Measurements from ENCODE around the gene TPGS1.
A peak's percentile ranks its signal among the peaks of the same experiment; 100 is the strongest.

Gene TPGS1

DNA sequence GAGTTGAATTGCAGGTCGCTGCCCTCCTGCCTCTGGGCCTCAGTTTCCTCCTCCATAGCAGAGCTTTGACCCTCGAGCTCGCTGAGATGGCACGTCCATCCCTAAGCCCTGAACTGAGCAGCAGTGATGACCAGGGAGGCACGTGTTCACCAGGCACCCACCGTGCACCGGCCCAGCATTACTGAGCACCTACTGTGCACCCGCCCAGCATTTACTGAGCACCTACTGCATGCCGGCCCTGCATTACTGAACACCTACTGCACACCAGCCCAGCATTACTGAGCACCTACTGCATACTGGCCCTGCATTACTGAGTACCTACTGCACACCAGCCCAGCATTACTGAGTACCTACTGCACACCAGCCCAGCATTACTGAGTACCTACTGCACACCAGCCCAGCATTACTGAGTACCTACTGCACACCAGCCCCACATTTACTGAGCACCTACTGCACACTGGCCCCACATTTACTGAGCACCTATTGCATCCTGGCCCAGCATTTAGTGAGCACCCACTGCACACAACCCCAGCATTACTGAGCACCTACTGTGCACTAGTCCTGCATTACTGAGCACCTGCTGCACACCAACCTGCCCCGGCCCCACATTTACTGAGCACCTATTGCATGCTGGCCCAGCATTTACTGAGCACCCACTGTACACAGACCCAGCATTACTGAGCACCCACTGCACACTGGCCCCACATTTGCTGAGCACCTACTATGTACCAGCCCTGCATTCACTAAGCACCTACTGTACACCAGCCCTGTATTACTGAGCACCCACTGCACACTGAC is 6.3 kb downstream of the TPGS1 start:
- H3K27ac ChIP-seq = no peak overlapping the region
- DNase-seq (ENCODE audit: low read depth, low spot score) = no peak

DNA sequence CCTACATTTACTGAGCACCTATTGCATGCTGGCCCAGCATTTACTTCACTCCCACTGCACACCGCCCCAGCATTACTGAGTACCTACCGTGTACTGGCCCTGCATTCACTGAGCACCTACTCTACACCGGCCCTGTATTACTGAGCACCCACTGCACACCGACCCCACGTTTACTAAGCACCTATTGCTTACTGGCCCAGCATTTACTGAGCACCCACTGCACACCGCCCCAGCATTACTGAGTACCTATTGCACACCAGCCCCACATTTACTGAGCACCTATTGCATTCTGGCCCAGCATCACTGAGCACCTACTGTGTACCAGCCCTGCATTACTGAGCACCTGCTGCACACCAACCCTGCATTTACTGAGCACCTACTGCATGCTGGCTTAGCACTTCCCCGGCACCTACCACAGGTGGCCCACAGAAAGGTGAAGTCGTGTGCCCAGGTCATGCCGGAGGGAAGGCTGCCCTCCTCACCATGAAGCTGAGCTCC is 6.9 kb downstream of the TPGS1 start:
- H3K27ac ChIP-seq = no peak overlapping the region
- no peak for DNase-seq (ENCODE audit: low read depth, low spot score)

DNA sequence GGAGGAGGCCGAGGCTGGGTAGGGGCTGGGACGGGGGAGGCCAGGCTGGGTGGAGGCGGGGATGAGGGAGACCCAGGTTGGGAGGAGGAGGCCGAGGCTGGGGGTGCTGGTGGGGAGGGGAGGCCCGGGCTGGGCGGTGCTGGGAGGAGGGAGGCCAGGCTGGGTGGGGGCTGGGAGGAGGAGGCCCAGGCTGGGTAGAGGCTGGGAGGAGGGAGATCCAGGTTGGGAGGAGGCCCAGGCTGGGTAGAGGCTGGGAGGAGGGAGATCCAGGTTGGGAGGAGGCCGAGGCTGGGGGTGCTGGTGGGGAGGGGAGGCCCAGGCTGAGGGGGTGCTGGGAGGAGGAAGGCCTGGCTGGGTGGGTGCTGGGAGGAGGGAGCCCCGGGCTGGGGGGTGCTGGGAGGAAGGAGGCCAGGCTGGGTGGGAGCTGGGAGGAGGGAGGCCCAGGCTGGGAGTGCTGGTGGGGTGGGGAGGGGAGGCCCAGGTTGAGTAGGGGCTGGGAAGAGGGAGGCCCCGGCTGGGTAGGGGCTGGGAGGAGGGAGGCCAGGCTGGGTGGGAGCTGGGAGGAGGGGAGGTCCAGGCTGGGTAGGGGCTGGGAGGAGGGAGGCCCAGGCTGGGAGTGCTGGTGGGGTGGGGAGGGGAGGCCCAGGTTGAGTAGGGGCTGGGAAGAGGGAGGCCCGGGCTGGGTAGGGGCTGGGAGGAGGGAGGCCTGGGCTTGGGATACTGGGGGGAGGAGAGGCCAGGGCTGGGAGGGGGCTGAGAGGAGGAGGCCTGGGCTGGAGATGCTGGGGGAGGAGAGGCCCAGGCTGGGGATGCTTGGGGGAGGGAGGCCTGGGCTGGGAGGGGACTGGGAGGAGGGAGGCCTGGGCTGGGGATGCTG is 10.7 kb downstream of the TPGS1 start:
- no peak for DNase-seq (ENCODE audit: low read depth, low spot score)
- no peak overlapping the region for H3K27ac ChIP-seq

GRCh38 chr19:518598-519231 is 11.4 kb downstream of the TPGS1 start:
- no peak overlapping the region for H3K27ac ChIP-seq
- DNase-seq (ENCODE audit: low read depth, low spot score) = no peak

GRCh38 chr19:519449-519865 is 12.2 kb downstream of the TPGS1 start:
- DNase-seq (ENCODE audit: low read depth, low spot score) = no peak
- no peak overlapping the region for H3K27ac ChIP-seq

- no peak overlapping the region for H3K27ac ChIP-seq
- no peak for DNase-seq (ENCODE audit: low read depth, low spot score)
Observed at GRCh38 chr19:522726-523125, 15.4 kb downstream of the TPGS1 start.

DNA sequence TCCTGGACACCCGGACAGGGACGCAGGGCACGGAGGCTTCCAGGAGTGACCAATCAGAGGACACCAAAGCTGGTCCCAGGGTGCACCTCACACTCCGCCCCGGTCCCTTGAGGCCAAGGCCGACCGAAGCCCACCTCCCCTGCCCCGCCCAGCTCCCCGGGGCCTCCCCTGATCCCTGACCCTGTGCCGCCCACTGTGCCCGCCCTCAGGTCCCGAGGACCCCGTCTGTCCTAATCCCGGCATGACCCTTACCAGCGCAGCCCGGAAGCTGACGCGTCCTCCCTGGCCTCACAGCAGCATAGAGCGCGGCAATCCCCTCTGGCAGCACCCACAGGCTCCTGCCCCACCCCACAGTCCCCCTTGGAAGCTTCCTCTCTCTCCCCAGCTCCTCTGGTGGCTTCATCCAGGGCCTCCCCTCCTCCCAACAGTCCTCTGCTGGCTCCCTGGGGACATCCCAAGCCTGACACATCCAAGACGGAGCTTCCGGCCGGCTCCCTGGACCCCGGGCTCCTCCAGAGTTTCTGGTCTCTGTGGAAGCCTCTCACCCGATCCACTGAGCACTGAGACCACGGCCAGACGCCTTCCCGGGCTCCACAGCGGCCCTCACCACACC is 16.9 kb downstream of the TPGS1 start:
- H3K27ac ChIP-seq = no peak overlapping the region
- DNase-seq (ENCODE audit: low read depth, low spot score) = no peak

- no peak for DNase-seq (ENCODE audit: low read depth, low spot score)
- H3K27ac ChIP-seq = no peak overlapping the region
Observed at GRCh38 chr19:525029-525428, 17.7 kb downstream of the TPGS1 start.

GRCh38 chr19:525857-526419 is 18.6 kb downstream of the TPGS1 start:
- no peak overlapping the region for H3K27ac ChIP-seq
- DNase-seq (ENCODE audit: low read depth, low spot score) = no peak

GRCh38 chr19:530134-531008 is 23.1 kb downstream of the TPGS1 start:
- H3K27ac ChIP-seq = peak overlapping the region; percentile 77
- no peak for DNase-seq (ENCODE audit: low read depth, low spot score)

- H3K27ac ChIP-seq = peak overlapping the region; percentile 77
- DNase-seq (ENCODE audit: low read depth, low spot score) = no peak
Observed at GRCh38 chr19:531009-531752, 23.9 kb downstream of the TPGS1 start.

- DNase-seq (ENCODE audit: low read depth, low spot score) = no peak
Observed at GRCh38 chr19:531753-532560, 24.7 kb downstream of the TPGS1 start, which contains the start of gene CDC34. Gene CDC34 (plus strand): TSS chr19:531760. CDS start chr19:531932, 172 bp downstream.

DNA sequence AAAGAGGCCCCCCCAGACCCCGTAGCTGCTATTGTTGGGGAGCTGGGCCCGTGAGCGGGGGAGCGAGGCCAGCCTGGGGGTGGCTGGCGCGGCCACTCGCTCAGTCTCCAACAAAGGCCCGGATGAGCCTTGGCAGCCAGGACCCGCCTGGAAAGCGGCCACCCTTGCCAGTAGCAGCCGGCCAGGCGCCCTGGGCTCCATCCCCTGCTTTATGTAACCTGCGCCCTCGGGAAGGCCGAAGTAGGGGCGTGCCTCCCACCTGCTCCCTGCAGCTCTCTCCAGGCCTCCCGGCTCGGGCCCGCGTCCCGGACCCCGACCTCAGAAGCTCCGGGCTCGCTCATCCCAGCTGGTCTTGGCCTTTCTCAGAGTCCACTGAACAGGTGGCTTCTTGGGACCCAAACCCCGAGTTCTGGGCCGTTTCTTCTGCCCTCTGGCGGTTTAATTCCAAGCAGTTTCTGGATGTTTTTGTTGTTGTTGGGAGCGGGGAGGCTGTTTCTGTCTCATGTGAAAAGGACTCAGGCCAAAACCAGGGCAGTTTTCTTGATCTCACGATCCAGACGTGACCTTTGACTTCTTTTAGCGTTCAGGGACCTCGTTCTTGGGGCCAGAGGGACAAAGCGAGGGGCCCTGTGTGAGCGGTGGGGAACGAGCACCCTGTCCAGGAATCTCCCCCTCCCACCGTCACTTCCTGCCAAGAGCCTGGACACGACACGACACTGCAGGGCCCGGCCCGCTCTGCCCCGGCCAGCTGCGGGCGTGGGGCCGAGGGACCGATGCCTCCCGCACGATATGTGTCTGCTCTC is 25.5 kb downstream of the TPGS1 start:
- DNase-seq (ENCODE audit: low read depth, low spot score) = no peak

More at GRCh38 chr19:531753-532560, 24.7 kb downstream of the TPGS1 start, which contains the start of gene CDC34:
- H3K27ac ChIP-seq = peak within 1 kb of the TSS; percentile 77

GRCh38 chr19:533364-534058 is 26.2 kb downstream of the TPGS1 start:
- H3K27ac ChIP-seq = peak overlapping the region; percentile 77
- no peak for DNase-seq (ENCODE audit: low read depth, low spot score)

More for the DNA sequence above, 25.5 kb downstream of the TPGS1 start:
- H3K27ac ChIP-seq = peak overlapping the region; percentile 77

DNA sequence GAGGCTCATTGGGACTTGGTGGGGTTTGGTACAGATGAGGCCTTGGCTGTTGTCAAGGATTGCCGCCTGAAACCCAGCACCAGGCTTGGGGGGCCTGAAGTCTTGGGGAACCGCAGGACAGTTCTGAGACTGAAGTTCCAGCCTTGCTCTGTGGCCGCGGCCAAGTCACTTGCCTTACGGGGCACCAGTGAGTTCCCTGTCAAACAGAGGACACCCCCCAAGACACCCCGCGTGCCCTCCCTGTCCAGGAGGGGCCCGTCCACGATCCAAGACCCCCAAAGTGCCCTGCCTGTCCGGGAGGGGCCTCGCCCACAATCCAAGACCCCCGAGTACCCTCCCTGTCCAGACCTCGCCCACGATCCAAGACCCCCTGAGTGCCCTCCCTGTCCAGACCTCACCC is 26.8 kb downstream of the TPGS1 start:
- H3K27ac ChIP-seq = no peak overlapping the region

More for the DNA sequence above, 26.8 kb downstream of the TPGS1 start:
- DNase-seq (ENCODE audit: low read depth, low spot score) = no peak

Measured in epithelial cell of prostate (primary cell).